ENCODE data around the gene EMX1. TPM values are rescaled to one million over a fixed set of nuclear protein-coding genes. Genes with fewer than 3 reads are reported as not detected.

The EMX1 gene
- total RNA-seq, 2 experiments from 2014 or later, result not detected

DNA sequence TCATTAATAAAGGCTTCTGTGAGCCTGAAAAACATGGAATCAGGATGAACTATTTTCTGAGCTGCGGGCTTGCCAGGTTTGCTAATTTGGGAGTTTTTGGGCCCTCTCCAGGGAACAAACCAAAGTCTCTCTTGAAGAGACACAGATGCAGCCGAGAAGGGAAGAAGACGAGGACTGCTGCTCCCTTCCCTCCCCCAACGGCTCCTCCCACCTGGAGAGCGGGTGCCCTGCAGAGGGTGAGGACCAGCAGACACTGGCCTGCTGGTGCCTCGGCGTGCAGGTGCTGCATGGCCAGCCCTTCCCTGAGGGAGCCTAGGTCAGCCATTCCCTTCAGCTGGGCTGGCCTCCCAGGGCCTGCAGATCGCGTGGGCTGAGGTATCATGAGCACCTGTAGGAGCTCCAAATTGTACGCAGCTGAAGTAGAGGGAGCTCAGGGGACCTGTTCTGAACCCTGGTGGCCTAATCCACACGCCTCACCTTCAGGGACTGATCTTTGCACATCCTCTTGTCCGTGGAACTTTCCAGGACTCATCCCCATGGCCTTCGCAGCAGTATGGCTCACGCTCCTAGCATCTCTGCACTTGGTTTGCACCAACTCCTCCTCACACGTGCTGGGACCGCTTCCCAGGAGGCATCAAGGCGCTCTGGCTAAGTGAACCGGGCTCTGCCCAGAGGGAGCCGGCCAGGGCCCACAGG, 19.5 kb downstream of the EMX1 start:
- no peak overlapping the region for H3K4me3 Mint-ChIP-seq
- H3K4me1 Mint-ChIP-seq, result no peaks in the 10 kb centered on the region
- DNase-seq, result no peak
- H3K9me3 Mint-ChIP-seq (ENCODE audit: low read depth), result no peaks in the 10 kb centered on the region
- H3K27ac Mint-ChIP-seq, result no peak overlapping the region
- peaks cover 4% of the 10 kb centered on the region for H3K27me3 Mint-ChIP-seq
- ChIA-PET CTCF (no interaction called here), POLR2A (interaction anchor here (0.6 kb wide), 1 partner anchor 93 kb away, joined by 3 read pairs; no protein-coding TSS in a partner anchor)
- H3K36me3 Mint-ChIP-seq (ENCODE audit: low read depth), result no peaks in the 10 kb centered on the region
- intact Hi-C loops (cut with DNase I, micrococcal nuclease), result no loop called here
- ATAC-seq, result no peak

DNA sequence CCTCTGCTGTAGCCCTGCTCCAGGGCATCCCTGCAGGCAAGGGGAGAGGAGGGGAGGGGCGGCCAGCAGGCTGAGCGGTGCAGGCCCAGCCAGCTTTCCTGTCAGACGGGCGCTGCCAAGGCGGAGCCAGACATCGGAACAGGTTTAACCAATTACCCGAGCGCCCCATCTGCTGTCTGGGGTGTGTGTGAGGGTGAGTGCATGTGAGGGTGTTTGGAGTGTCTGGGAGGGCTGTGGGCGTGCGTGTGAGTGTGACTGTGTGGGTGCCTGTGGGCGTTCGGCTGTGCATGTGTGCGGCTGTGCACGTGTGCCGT, 20.0 kb downstream of the EMX1 start:
- ChIA-PET POLR2A (interaction anchor here (0.6 kb wide), 1 partner anchor 93 kb away, joined by 3 read pairs; no protein-coding TSS in a partner anchor), CTCF (no interaction called here)
- Mint-ChIP-seq H3K27ac (no peak overlapping the region), H3K27me3 (peaks cover 4% of the 10 kb centered on the region), H3K36me3 (ENCODE audit: low read depth) (no peaks in the 10 kb centered on the region), H3K4me1 (no peaks in the 10 kb centered on the region), H3K4me3 (no peak overlapping the region), H3K9me3 (ENCODE audit: low read depth) (no peaks in the 10 kb centered on the region)
- intact Hi-C loops (cut with DNase I, micrococcal nuclease), result no loop called here
- ATAC-seq (no peak), DNase-seq (no peak)

DNA sequence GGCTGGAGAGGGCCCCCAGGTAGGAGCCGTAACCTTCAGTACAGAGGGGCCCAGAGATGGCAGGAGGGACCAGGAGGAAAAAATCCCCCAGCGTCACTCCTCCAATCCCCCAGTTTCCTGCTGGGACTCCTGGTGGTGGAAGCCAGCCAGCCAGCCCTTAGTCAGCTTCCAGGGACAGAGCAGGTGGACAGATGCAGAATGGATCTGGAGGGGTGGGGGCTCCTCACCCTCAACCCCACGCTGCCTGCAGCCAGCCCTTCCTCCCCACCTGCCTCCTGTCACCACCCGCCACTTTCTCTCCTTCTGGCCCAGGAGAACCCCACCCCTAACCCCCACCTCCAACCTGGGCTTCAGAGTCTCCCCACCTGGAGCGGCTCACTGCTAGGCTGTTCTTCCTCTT, 21.1 kb downstream of the EMX1 start:
- Mint-ChIP-seq H3K27ac (no peak overlapping the region), H3K27me3 (peaks cover 4% of the 10 kb centered on the region), H3K36me3 (ENCODE audit: low read depth) (no peaks in the 10 kb centered on the region), H3K4me3 (no peak overlapping the region), H3K4me1 (no peaks in the 10 kb centered on the region), H3K9me3 (ENCODE audit: low read depth) (no peaks in the 10 kb centered on the region)
- intact Hi-C loops (cut with DNase I, micrococcal nuclease), result no loop called here
- no peak for ATAC-seq
- CTCF ChIA-PET, result no interaction called here
- POLR2A ChIA-PET, result no interaction called here
- no peak for DNase-seq

DNA sequence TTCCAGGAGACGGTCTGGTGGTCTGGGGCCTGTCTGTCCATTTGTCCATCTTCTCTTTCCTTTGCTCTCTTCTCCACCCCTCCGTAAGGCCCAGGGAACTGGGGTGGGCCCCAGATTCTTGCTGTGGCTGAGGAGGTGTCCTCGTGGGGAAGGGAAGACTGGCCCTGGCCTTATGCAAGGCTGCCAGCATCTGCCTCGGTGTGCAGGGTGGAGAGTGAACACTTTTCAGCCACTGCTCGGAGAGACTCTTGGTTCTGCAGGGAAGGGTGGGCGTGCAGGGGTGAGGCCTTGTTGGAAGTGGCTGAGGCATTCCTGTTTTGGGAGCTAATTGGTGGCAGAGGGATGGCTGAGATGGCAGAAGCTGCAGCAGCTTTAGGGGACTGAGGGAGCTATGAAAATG, 23.0 kb downstream of the EMX1 start:
- Mint-ChIP-seq H3K27ac (no peak overlapping the region), H3K36me3 (ENCODE audit: low read depth) (no peaks in the 10 kb centered on the region), H3K4me1 (no peaks in the 10 kb centered on the region), H3K4me3 (no peak overlapping the region), H3K9me3 (ENCODE audit: low read depth) (no peaks in the 10 kb centered on the region), H3K27me3 (no peaks in the 10 kb centered on the region)
- no peak for ATAC-seq
- ChIA-PET POLR2A (no interaction called here), CTCF (interaction anchor here (1.0 to 1.4 kb wide), 2 partner anchors 52 to 272 kb away, joined by 3 to 5 read pairs; no protein-coding TSS in a partner anchor)
- intact Hi-C loops (cut with DNase I, micrococcal nuclease), result no loop called here
- no peak for DNase-seq

GRCh38 chr2:72940786-72941185, 23.5 kb downstream of the EMX1 start:
- no peak overlapping the region for H3K4me3 Mint-ChIP-seq
- H3K9me3 Mint-ChIP-seq (ENCODE audit: low read depth), result no peaks in the 10 kb centered on the region

DNA sequence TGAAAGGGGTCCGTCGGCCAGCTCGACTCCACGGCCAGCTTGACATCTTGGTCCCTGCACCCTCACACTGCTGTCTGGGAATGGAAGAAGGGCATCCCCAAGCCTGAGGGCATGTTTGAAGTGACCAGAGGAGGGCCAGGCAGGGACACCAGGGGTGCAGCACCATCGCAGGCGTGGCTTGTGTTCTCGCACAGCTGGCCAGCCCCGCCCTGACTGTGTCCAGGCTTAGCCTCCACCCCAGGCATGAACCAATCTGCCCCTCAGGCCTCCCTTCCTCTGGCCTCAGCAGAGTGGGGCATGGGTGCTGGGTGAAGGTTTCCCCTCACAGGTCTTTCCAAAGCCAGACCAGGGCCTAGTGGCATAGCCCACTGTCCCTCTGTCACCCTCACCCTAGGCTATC, 25.0 kb downstream of the EMX1 start:
- intact Hi-C loops (cut with DNase I, micrococcal nuclease), result no loop called here
- Mint-ChIP-seq H3K27ac (no peak overlapping the region), H3K27me3 (no peaks in the 10 kb centered on the region), H3K9me3 (ENCODE audit: low read depth) (no peaks in the 10 kb centered on the region), H3K36me3 (ENCODE audit: low read depth) (no peaks in the 10 kb centered on the region), H3K4me1 (no peaks in the 10 kb centered on the region), H3K4me3 (no peak overlapping the region)
- DNase-seq (no peak), ATAC-seq (no peak)
- ChIA-PET POLR2A (no interaction called here), CTCF (no interaction called here)

More at GRCh38 chr2:72940786-72941185, 23.5 kb downstream of the EMX1 start:
- no peak for DNase-seq
- no peaks in the 10 kb centered on the region for H3K4me1 Mint-ChIP-seq
- no peak overlapping the region for H3K27ac Mint-ChIP-seq
- no peak for ATAC-seq
- no peaks in the 10 kb centered on the region for H3K36me3 Mint-ChIP-seq (ENCODE audit: low read depth)
- POLR2A ChIA-PET, result no interaction called here
- CTCF ChIA-PET, result interaction anchor here (1.0 to 1.4 kb wide), 2 partner anchors 53 to 272 kb away, joined by 3 to 5 read pairs; no protein-coding TSS in a partner anchor
- H3K27me3 Mint-ChIP-seq, result no peaks in the 10 kb centered on the region
- intact Hi-C loops (cut with DNase I, micrococcal nuclease), result no loop called here

DNA sequence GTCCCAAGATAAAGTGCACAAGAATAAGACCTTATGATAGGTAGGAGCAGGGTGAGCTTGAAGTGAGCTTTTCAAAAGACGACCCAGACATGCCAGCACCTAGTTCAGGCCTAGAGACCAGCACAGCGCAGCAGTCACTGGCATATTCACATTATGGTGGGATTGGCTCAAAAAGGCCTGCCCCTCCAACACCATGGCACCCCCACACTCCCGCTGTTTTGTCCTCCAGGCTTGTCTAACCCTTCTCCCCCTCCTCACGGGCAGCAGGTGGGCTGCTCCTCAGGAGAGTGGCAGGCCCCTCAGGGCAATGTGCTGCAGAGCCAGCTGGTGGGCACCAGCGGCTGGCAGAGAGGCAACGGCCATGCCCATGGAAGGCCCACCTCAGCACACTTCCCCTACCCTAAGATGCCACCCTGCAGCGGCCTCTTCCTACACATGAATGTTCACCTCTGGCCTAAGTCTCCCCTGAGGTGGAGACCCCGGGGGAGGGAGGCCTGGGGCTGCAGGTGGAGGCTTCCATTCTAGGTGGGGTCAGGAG, 25.6 kb downstream of the EMX1 start:
- DNase-seq (no peak), ATAC-seq (no peak)
- Mint-ChIP-seq H3K9me3 (ENCODE audit: low read depth) (no peaks in the 10 kb centered on the region), H3K36me3 (ENCODE audit: low read depth) (no peaks in the 10 kb centered on the region), H3K4me3 (no peak overlapping the region), H3K4me1 (no peaks in the 10 kb centered on the region), H3K27ac (no peak overlapping the region), H3K27me3 (no peaks in the 10 kb centered on the region)
- intact Hi-C loops (cut with DNase I, micrococcal nuclease), result no loop called here
- POLR2A ChIA-PET, result no interaction called here
- CTCF ChIA-PET, result no interaction called here

GRCh38 chr2:72943540-72944395, 26.4 kb downstream of the EMX1 start:
- ChIA-PET POLR2A (no interaction called here), CTCF (interaction anchor here (0.9 kb wide), 1 partner anchor 79 kb away, joined by 3 read pairs; no protein-coding TSS in a partner anchor)
- Mint-ChIP-seq H3K4me1 (no peaks in the 10 kb centered on the region), H3K27ac (no peak overlapping the region), H3K9me3 (ENCODE audit: low read depth) (no peaks in the 10 kb centered on the region), H3K36me3 (ENCODE audit: low read depth) (no peaks in the 10 kb centered on the region), H3K4me3 (no peak overlapping the region), H3K27me3 (no peaks in the 10 kb centered on the region)
- ATAC-seq (no peak), DNase-seq (no peak)
- intact Hi-C loops (cut with DNase I, micrococcal nuclease), result no loop called here

- CTCF ChIA-PET, result no interaction called here
- POLR2A ChIA-PET, result no interaction called here
- intact Hi-C loops (cut with DNase I, micrococcal nuclease), result no loop called here
Observed at GRCh38 chr2:72944804-72945449, 27.6 kb downstream of the EMX1 start.

DNA sequence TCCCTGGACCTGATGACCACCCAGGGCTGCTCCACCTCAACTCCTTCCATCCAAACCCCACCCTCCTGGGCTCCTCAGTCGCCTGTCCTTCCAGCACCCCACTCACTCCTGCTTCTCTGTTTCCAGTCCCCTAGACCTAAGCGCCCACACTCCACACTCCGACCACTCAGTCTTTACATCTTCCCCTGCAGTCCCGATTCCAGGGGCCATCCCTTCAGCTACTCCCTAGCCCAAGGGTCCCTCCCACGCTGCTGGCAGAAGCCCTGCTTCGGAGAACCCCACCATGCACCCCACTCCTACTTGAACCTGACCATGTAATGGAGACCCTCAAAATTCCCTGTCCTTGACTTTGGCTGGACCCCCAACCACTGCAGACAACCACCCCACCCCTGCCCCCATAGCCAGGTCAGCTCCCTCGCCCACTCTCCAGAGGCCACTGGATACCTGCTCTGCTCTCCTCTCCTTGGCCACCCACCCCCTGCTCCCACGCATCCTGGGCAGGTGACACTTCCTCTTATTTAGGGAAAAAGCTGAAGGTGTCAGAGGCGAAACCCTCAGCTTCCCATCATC, 28.2 kb downstream of the EMX1 start:
- CTCF ChIA-PET, result no interaction called here
- H3K27me3 Mint-ChIP-seq, result no peaks in the 10 kb centered on the region

More at GRCh38 chr2:72944804-72945449, 27.6 kb downstream of the EMX1 start:
- H3K4me1 Mint-ChIP-seq, result no peaks in the 10 kb centered on the region
- H3K36me3 Mint-ChIP-seq (ENCODE audit: low read depth), result no peaks in the 10 kb centered on the region
- H3K4me3 Mint-ChIP-seq, result no peak overlapping the region
- H3K27me3 Mint-ChIP-seq, result no peaks in the 10 kb centered on the region
- ATAC-seq, result no peak
- H3K9me3 Mint-ChIP-seq (ENCODE audit: low read depth), result no peaks in the 10 kb centered on the region
- no peak overlapping the region for H3K27ac Mint-ChIP-seq
- no peak for DNase-seq

GRCh38 chr2:72946466-72946865, 29.1 kb downstream of the EMX1 start:
- CTCF ChIA-PET, result no interaction called here
- intact Hi-C loops (cut with DNase I, micrococcal nuclease), result no loop called here
- POLR2A ChIA-PET, result no interaction called here

More for the DNA sequence above, 28.2 kb downstream of the EMX1 start:
- Mint-ChIP-seq H3K4me1 (no peaks in the 10 kb centered on the region), H3K9me3 (ENCODE audit: low read depth) (no peaks in the 10 kb centered on the region), H3K4me3 (no peak overlapping the region), H3K36me3 (ENCODE audit: low read depth) (no peaks in the 10 kb centered on the region), H3K27ac (no peak overlapping the region)
- ATAC-seq (no peak), DNase-seq (no peak)
- intact Hi-C loops (cut with DNase I, micrococcal nuclease), result no loop called here
- POLR2A ChIA-PET, result no interaction called here

More at GRCh38 chr2:72946466-72946865, 29.1 kb downstream of the EMX1 start:
- no peak for DNase-seq
- no peaks in the 10 kb centered on the region for H3K9me3 Mint-ChIP-seq (ENCODE audit: low read depth)
- H3K36me3 Mint-ChIP-seq (ENCODE audit: low read depth), result no peaks in the 10 kb centered on the region
- H3K4me3 Mint-ChIP-seq, result no peak overlapping the region
- no peaks in the 10 kb centered on the region for H3K27me3 Mint-ChIP-seq
- no peak overlapping the region for H3K27ac Mint-ChIP-seq
- no peak for ATAC-seq
- H3K4me1 Mint-ChIP-seq, result no peaks in the 10 kb centered on the region
